SK-N-SH (cell line): Measurements from ENCODE around the gene CYLD. TPM values are rescaled to one million over a fixed set of nuclear protein-coding genes. Genes with fewer than 3 reads are reported as not detected.

Experiments
- CTCF ChIA-PET: fragments of 300-600, 350-600 bp; formaldehyde crosslinking; extraction: SDS; loops from one replicate; lab custom pipeline; 2021; lab: Yijun Ruan, JAX
- POLR2A ChIA-PET: fragments of 350-600 bp; sonication (Branson Sonifier 250); formaldehyde crosslinking; extraction: SDS; loops from one replicate; lab custom pipeline; 2020; ENCODE audit warnings: antibody characterized with exemption, inconsistent platforms; lab: Yijun Ruan, JAX
- DNase-seq: peaks from one replicate; pipeline ENCODE4 v3.0.0; 2012
- H2AFZ ChIP-seq: fragments of 200-600 bp; sonication (generic); 2 replicates; pipeline ENCODE4 v1.8.1; 2016; ENCODE audit warnings: antibody characterized with exemption, mild to moderate bottlenecking, low read depth
- H3F3A ChIP-seq: fragments of 200-600 bp; sonication (generic); replicated peaks from 2 replicates; pipeline ENCODE3; 2016; ENCODE audit warnings: antibody characterized with exemption, mild to moderate bottlenecking; ENCODE audit not compliant: insufficient read depth
- H3K27ac ChIP-seq, 2 experiments: fragments of 200-500 bp in 1 of 2; fragments of 200-600 bp in 1 of 2; sonication (Bioruptor generic) in 1 of 2; sonication (generic), shearing (Covaris generic) in 1 of 2; 2 replicates each; pipeline versions ENCODE4 v1.5.1 to v1.6.1; 2014 to 2016; ENCODE audit warnings: low read depth in 2 of 2, inconsistent platforms in 1 of 2, low read length in 1 of 2, mild to moderate bottlenecking in 1 of 2, mixed read lengths in 1 of 2
- H3K27me3 ChIP-seq: fragments of 200-600 bp; sonication (generic), shearing (Covaris generic); 2 replicates; pipeline ENCODE4 v1.6.1; 2016; ENCODE audit warnings: mixed run types; ENCODE audit not compliant: insufficient read depth
- H3K36me3 ChIP-seq, 2 experiments: fragments of 200-500 bp in 1 of 2; fragments of 200-600 bp in 1 of 2; sonication (Bioruptor generic) in 1 of 2; sonication (generic) in 1 of 2; replicated peaks in 1 of 2; 2 replicates each; pipeline versions ENCODE3 to v1.5.1; 2014 to 2016; ENCODE audit warnings: low read length in 1 of 2, mild to moderate bottlenecking in 1 of 2; ENCODE audit not compliant: insufficient read depth in 2 of 2, control insufficient read depth in 1 of 2
- H3K4me1 ChIP-seq, 2 experiments: fragments of 200-500 bp in 1 of 2; fragments of 200-600 bp in 1 of 2; sonication (Bioruptor generic) in 1 of 2; sonication (generic), shearing (Covaris generic) in 1 of 2; 2 replicates each; pipeline versions ENCODE4 v1.5.1 to v1.6.1; 2014 to 2016; ENCODE audit warnings: low read depth in 1 of 2, low read length in 1 of 2, mixed run types in 1 of 2; ENCODE audit not compliant: insufficient read depth in 2 of 2, control insufficient read depth in 1 of 2
- H3K4me2 ChIP-seq: fragments of 200-600 bp; sonication (generic), shearing (Covaris generic); 2 replicates; pipeline ENCODE4 v1.6.1; 2017; ENCODE audit warnings: mixed run types
- H3K4me3 ChIP-seq, 2 experiments: fragments of 200-500 bp in 1 of 2; fragments of 200-600 bp in 1 of 2; sonication (Bioruptor generic) in 1 of 2; sonication (generic), shearing (Covaris generic) in 1 of 2; 2 replicates each; pipeline versions ENCODE4 v1.5.1 to v1.8.1; 2014 to 2016; ENCODE audit warnings: low read depth in 2 of 2, inconsistent platforms in 1 of 2, low read length in 1 of 2, mild to moderate bottlenecking in 1 of 2, mixed read lengths in 1 of 2, moderate library complexity in 1 of 2
- H3K79me2 ChIP-seq: fragments of 200-600 bp; sonication (generic); 2 replicates; pipeline ENCODE4 v1.8.1; 2017; ENCODE audit warnings: mild to moderate bottlenecking; ENCODE audit not compliant: insufficient read depth
- H3K9ac ChIP-seq: fragments of 200-600 bp; sonication (generic); 2 replicates; pipeline ENCODE4 v1.6.1; 2017; ENCODE audit warnings: mixed run types
- H3K9me2 ChIP-seq: fragments of 200-600 bp; sonication (generic); 2 replicates; pipeline ENCODE4 v1.6.1; 2017; ENCODE audit warnings: mixed run types
- H3K9me3 ChIP-seq: fragments of 200-600 bp; sonication (generic); 2 replicates; pipeline ENCODE4 v1.6.1; 2017; ENCODE audit warnings: mixed run types, mild to moderate bottlenecking, moderate library complexity
- H4K20me1 ChIP-seq: fragments of 200-600 bp; sonication (generic); 2 replicates; pipeline ENCODE4 v1.6.1; 2017; ENCODE audit warnings: mild to moderate bottlenecking, mixed run types; ENCODE audit not compliant: insufficient read depth
- CHD2 ChIP-seq: fragments of 150-350 bp; IDR thresholded peaks from 2 replicates; pipeline ENCODE4 v1.6.1; 2018; ENCODE audit warnings: low read length; ENCODE audit not compliant: partially characterized antibody
- CTCF ChIP-seq: fragments of 200-600 bp; sonication (generic); IDR thresholded peaks from 2 replicates; pipeline ENCODE4 v1.6.1; 2017; ENCODE audit warnings: antibody characterized with exemption, mild to moderate bottlenecking, moderate library complexity
- FOSL2 ChIP-seq: IDR thresholded peaks from 2 replicates; pipeline ENCODE4 v1.4.0; 2012; ENCODE audit warnings: low read depth, mild to moderate bottlenecking, moderate library complexity, borderline replicate concordance
- FOXJ3 ChIP-seq: sonication (generic); formaldehyde crosslinking; IDR thresholded peaks from 2 replicates; pipeline ENCODE4 v1.5.1; 2020; ENCODE audit warnings: mild to moderate bottlenecking, missing genetic modification reagents
- FOXM1 ChIP-seq: IDR thresholded peaks from 2 replicates; pipeline ENCODE4 v1.4.0; 2012; ENCODE audit warnings: low read depth, mild to moderate bottlenecking
- GATA2 ChIP-seq: sonication (generic); formaldehyde crosslinking; IDR thresholded peaks from 2 replicates; pipeline ENCODE4 v1.5.0; 2020; ENCODE audit warnings: mild to moderate bottlenecking, missing genetic modification reagents
- JUND ChIP-seq: IDR thresholded peaks from 2 replicates; pipeline ENCODE4 v1.4.0; 2012
- MXI1 ChIP-seq: IDR thresholded peaks from 2 replicates; pipeline ENCODE4 v1.6.1; 2012; ENCODE audit warnings: mild to moderate bottlenecking, low read depth, low read length, improper control_type of control experiment
- NRF1 ChIP-seq: IDR thresholded peaks from 2 replicates; pipeline ENCODE4 v1.6.1; 2012; ENCODE audit warnings: low read depth, mild to moderate bottlenecking, low read length
- RCOR1 ChIP-seq: fragments of 150-350 bp; IDR thresholded peaks from 2 replicates; pipeline ENCODE4 v1.6.1; 2017; ENCODE audit warnings: antibody characterized with exemption, low read length
- RXRA ChIP-seq: IDR thresholded peaks from 2 replicates; pipeline ENCODE4 v1.4.0; 2012; ENCODE audit warnings: low read depth, mild to moderate bottlenecking, borderline replicate concordance
- SIN3A ChIP-seq: IDR thresholded peaks from 2 replicates; pipeline ENCODE4 v1.6.1; 2012; ENCODE audit warnings: low read depth, mild to moderate bottlenecking, low read length, moderate library complexity, borderline replicate concordance
- SMC3 ChIP-seq: IDR thresholded peaks from 2 replicates; pipeline ENCODE4 v1.6.1; 2012; ENCODE audit warnings: low read depth, low read length, improper control_type of control experiment
- TCF12 ChIP-seq: IDR thresholded peaks from 2 replicates; pipeline ENCODE4 v1.4.0; 2012
- YY1 ChIP-seq: IDR thresholded peaks from 2 replicates; pipeline ENCODE4 v1.4.0; 2012; ENCODE audit warnings: low read depth, mild to moderate bottlenecking
- ZBTB33 ChIP-seq: IDR thresholded peaks from 2 replicates; pipeline ENCODE4 v1.4.0; 2012; ENCODE audit warnings: low read depth, borderline replicate concordance
- WGBS: methylation state at CpG from one replicate; pipeline ENCODE4 v1.1.6; 2017; ENCODE audit warnings: low lambda C conversion rate; 5-methylcytosine and 5-hydroxymethylcytosine counted together
- polyA plus RNA-seq, 3 experiments: library from polyadenylated mRNA; depleted of rRNA; stranded (reverse); fragments of >200 nt; gene quantifications; 2 replicates each; pipeline ENCODE4 v1.2.3, GENCODE V29; 2012
- TF ChIP-seq, protein P1 (sequence below): IDR thresholded peaks from 2 replicates; pipeline ENCODE4 v1.4.0; 2012; ENCODE audit warnings: low read depth, borderline replicate concordance
- TF ChIP-seq, protein P2 (sequence below): IDR thresholded peaks from 2 replicates; pipeline ENCODE4 v1.4.0; 2012; ENCODE audit warnings: low read depth
- TF ChIP-seq, protein P3 (sequence below): fragments of 150-350 bp; IDR thresholded peaks from 2 replicates; pipeline ENCODE4 v1.6.1; 2017; ENCODE audit warnings: antibody characterized with exemption, low read length, low read depth, borderline replicate concordance

The CYLD gene
- polyA plus RNA-seq, 1 of the 3 experiments (the other 2 are of a cell fraction), result 6.5 TPM

DNA sequence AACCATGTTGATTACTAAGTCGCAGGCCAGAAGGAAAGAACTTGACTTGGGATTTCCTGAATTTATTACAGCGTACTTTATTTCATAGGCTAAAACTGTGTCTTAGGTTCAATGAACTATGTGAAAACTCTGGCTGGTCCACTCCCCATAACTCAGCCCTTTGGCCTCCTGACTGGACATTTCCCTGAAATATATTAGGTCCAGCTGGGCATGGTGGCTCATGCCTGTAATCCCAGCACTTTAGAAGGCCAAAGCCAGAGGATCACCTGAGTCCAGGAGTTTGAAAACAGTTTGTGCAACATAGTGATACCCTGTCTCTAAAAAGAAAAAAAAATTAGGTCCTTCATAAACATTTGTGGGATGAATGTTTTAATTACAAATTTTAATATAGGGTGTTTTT, 97.0 kb downstream of the CYLD start:
- 70% methylated on average over 2 of the region's 2 CpGs for WGBS
- ChIA-PET CTCF (no interaction called here), POLR2A (no interaction called here)
- Histone ChIP-seq H3K4me3 (no peak overlapping the region), H2AFZ (no peak overlapping the region), H4K20me1 (no peaks in the 10 kb centered on the region), H3K27me3 (no peaks in the 10 kb centered on the region), H3K27ac (no peak overlapping the region), H3K9ac (no peak overlapping the region), H3K4me2 (no peak overlapping the region), H3F3A (no peaks in the 10 kb centered on the region), H3K9me2 (no peaks in the 10 kb centered on the region), H3K36me3 (no peaks in the 10 kb centered on the region), H3K9me3 (no peaks in the 10 kb centered on the region), H3K79me2 (no peaks in the 10 kb centered on the region), H3K4me1 (no peaks in the 10 kb centered on the region)
- no peak for DNase-seq
- TF ChIP-seq RCOR1, result no peak
- TF ChIP-seq MXI1, result no peak
- TF ChIP-seq CHD2, result no peak
- TF ChIP-seq SMC3, result no peak
- no peak for TF ChIP-seq FOSL2

DNA sequence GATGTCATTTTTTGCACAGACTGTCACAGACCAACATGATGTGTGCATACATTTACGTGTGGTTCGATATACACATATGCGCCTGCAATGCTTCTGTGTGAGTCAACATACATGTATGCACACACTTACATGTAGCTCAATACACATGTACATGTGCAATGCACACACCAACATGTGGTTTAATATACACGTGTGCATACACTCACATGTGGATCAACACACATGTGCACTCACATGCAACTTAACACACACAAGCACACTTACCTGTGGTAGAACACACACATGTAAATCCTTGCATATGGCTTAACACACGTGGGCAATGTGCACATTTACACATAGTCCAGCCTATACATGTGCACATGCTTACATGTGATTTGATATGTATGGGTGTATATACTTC, 97.5 kb downstream of the CYLD start:
- Histone ChIP-seq H3K27me3 (no peaks in the 10 kb centered on the region), H3K9me3 (no peaks in the 10 kb centered on the region), H3K27ac (no peak overlapping the region), H3K79me2 (no peaks in the 10 kb centered on the region), H3K36me3 (no peaks in the 10 kb centered on the region), H3K4me2 (no peak overlapping the region), H3K4me3 (no peak overlapping the region), H3K9ac (no peak overlapping the region), H3K9me2 (no peaks in the 10 kb centered on the region), H4K20me1 (no peaks in the 10 kb centered on the region), H2AFZ (no peak overlapping the region), H3F3A (no peaks in the 10 kb centered on the region)
- POLR2A ChIA-PET, result no interaction called here
- 54% methylated on average over 5 of the region's 5 CpGs for WGBS
- CTCF ChIA-PET, result no interaction called here
- no peak for DNase-seq
- TF ChIP-seq NRF1, result no peak
- no peak for TF ChIP-seq CTCF
- TF ChIP-seq YY1, result no peak
- TF ChIP-seq FOXM1, result no peak
- no peak for TF ChIP-seq ZBTB33
- TF ChIP-seq, protein P1, sequence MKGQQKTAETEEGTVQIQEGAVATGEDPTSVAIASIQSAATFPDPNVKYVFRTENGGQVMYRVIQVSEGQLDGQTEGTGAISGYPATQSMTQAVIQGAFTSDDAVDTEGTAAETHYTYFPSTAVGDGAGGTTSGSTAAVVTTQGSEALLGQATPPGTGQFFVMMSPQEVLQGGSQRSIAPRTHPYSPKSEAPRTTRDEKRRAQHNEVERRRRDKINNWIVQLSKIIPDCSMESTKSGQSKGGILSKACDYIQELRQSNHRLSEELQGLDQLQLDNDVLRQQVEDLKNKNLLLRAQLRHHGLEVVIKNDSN, result no peak
- TF ChIP-seq, protein P2, sequence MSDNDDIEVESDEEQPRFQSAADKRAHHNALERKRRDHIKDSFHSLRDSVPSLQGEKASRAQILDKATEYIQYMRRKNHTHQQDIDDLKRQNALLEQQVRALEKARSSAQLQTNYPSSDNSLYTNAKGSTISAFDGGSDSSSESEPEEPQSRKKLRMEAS, result no peak
- TF ChIP-seq RXRA, result no peak
- TF ChIP-seq, protein P3, sequence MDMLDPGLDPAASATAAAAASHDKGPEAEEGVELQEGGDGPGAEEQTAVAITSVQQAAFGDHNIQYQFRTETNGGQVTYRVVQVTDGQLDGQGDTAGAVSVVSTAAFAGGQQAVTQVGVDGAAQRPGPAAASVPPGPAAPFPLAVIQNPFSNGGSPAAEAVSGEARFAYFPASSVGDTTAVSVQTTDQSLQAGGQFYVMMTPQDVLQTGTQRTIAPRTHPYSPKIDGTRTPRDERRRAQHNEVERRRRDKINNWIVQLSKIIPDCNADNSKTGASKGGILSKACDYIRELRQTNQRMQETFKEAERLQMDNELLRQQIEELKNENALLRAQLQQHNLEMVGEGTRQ, result no peak
- no peak for TF ChIP-seq SIN3A
- TF ChIP-seq TCF12, result no peak
- no peak for TF ChIP-seq JUND
- no peak for TF ChIP-seq FOXJ3 (CRISPR knock-in tag)
- no peak for TF ChIP-seq GATA2 (CRISPR knock-in tag)
- TF ChIP-seq, all 33 proteins: peak for 0
- no peaks in the 10 kb centered on the region for H3K4me1 ChIP-seq
